Kidney (tissue), 14 donors: ENCODE data around the gene PRKAG2. TPM values are rescaled to one million over a fixed set of nuclear protein-coding genes. Genes with fewer than 3 reads are reported as not detected.

Source experiments
- DNase-seq, 5 donors: peaks; one replicate each; pipeline ENCODE4 v3.0.0-alpha.2; 2013 to 2020
- FAIRE-seq: peaks from 2 replicates; lab custom pipeline; 2012; peaks lifted over from hg19 to GRCh38; lab: Jason Lieb, UNC
- H3K27ac ChIP-seq, 2 donors: one replicate each; pipeline ENCODE4 v1.7.0; 2013; ENCODE audit warnings: low read depth in 2 of 2, low read length in 2 of 2, inconsistent platforms in 1 of 2
- H3K27me3 ChIP-seq: one replicate; pipeline ENCODE4 v1.7.1; 2013; ENCODE audit warnings: low read length, inconsistent platforms; ENCODE audit not compliant: control insufficient read depth, insufficient read depth
- H3K36me3 ChIP-seq, 3 donors: one replicate each; pipeline versions ENCODE4 v1.7.0 to v1.7.1; 2013; ENCODE audit warnings: low read length in 3 of 3, control low read depth in 1 of 3, inconsistent platforms in 1 of 3; ENCODE audit not compliant: insufficient read depth in 3 of 3, control insufficient read depth in 2 of 3
- H3K4me1 ChIP-seq, 3 donors: one replicate each; pipeline versions ENCODE4 v1.7.0 to v1.7.1; 2013; ENCODE audit warnings: low read length in 3 of 3, inconsistent platforms in 1 of 3, low read depth in 1 of 3; ENCODE audit not compliant: control insufficient read depth in 2 of 3, insufficient read depth in 2 of 3
- H3K4me3 ChIP-seq, 3 donors: one replicate each; pipeline versions ENCODE4 v1.7.0 to v1.8.1; 2013; ENCODE audit warnings: low read length in 3 of 3, control low read depth in 1 of 3, inconsistent platforms in 1 of 3
- H3K9ac ChIP-seq, 3 donors: one replicate each; pipeline versions ENCODE4 v1.7.0 to v1.7.1; 2013; ENCODE audit warnings: low read length in 3 of 3, control low read depth in 1 of 3, inconsistent platforms in 1 of 3
- H3K9me3 ChIP-seq, 3 donors: one replicate each; pipeline versions ENCODE4 v1.7.0 to v1.7.1; 2013; ENCODE audit warnings: low read length in 3 of 3, control low read depth in 1 of 3, inconsistent platforms in 1 of 3; ENCODE audit not compliant: control insufficient read depth in 2 of 3, insufficient read depth in 1 of 3
- CTCF ChIP-seq: IDR thresholded peaks from 3 replicates; pipeline ENCODE4 v1.5.1; 2012; ENCODE audit warnings: mild to moderate bottlenecking, moderate library complexity, borderline replicate concordance; ENCODE audit not compliant: insufficient read depth; ENCODE audit errors: extremely low read depth
- intact Hi-C: fragments of 100-400 bp; cut with DNase I; formaldehyde crosslinking; loops from one replicate; pipeline ENCODE4 v1.11.1; 2022
- polyA plus RNA-seq: library from polyadenylated mRNA; stranded (reverse); fragments of 350-450 nt; fragmentation: Illumina TruSeq; extraction: RNeasy Lipid Tissue Mini Kit (QIAGEN cat#74804); gene quantifications from one replicate; pipeline ENCODE4 v1.2.3, GENCODE V29; 2014; ENCODE audit warnings: low read depth, low replicate concordance; ENCODE audit not compliant: insufficient read depth
- total RNA-seq: library from RNA; stranded (reverse); fragmentation: NEBNext Ultra II Directional; extraction: Animal tissue kit (Norgen Biotek cat#: 25700); gene quantifications from one replicate; pipeline ENCODE4 v1.2.1, GENCODE V29; 2021
- donor health status: control.
- donor health status: control.
- donor health status: control.
- donor health status: control.
- donor health status: control.
- donor health status: DM: yes; HTN: yes; CAD: no.
- donor health status: Normal renal cell carcinoma (clear cell type).

The PRKAG2 gene
- total and polyA plus RNA-seq, 2 donors from 2014 or later: 40.7 to 40.9 TPM

GRCh38 chr7:151833691-151834090, 43.2 kb downstream of the PRKAG2 start:
- H3K9me3 ChIP-seq: no peaks in the 10 kb centered on the region
- TF ChIP-seq CTCF: no peak
- H3K9ac ChIP-seq: no peak overlapping the region
- no peaks in the 10 kb centered on the region for H3K27me3 ChIP-seq
- DNase-seq (no peak), FAIRE-seq (no peak)
- no peak overlapping the region for H3K27ac ChIP-seq
- H3K4me3 ChIP-seq: no peak overlapping the region
- intact Hi-C loops: no loop called here
- H3K4me1 ChIP-seq: peaks cover 0 to 3% (median 0%) of the 10 kb centered on the region in 3 donors
- H3K36me3 ChIP-seq: no peaks in the 10 kb centered on the region

- peak in 1 of 5 donors; percentile 40 for DNase-seq
Measured at GRCh38 chr7:151833213-151833651, 43.7 kb downstream of the PRKAG2 start.

GRCh38 chr7:151832656-151833055, 44.3 kb downstream of the PRKAG2 start:
- TF ChIP-seq CTCF: no peak
- Histone ChIP-seq H3K27me3 (no peaks in the 10 kb centered on the region), H3K9ac (no peak overlapping the region), H3K27ac (no peak overlapping the region), H3K4me1 (no peaks in the 10 kb centered on the region), H3K36me3 (no peaks in the 10 kb centered on the region), H3K9me3 (no peaks in the 10 kb centered on the region), H3K4me3 (no peak overlapping the region)
- DNase-seq (peak in 1 of 5 donors; percentile 24), FAIRE-seq (no peak)
- intact Hi-C loops: no loop called here

More at GRCh38 chr7:151833213-151833651, 43.7 kb downstream of the PRKAG2 start:
- H3K9ac ChIP-seq: no peak overlapping the region
- TF ChIP-seq CTCF: no peak
- no peak for FAIRE-seq
- H3K4me3 ChIP-seq: no peak overlapping the region
- peaks cover 0 to 3% (median 0%) of the 10 kb centered on the region in 3 donors for H3K4me1 ChIP-seq
- no peaks in the 10 kb centered on the region for H3K27me3 ChIP-seq
- no peaks in the 10 kb centered on the region for H3K36me3 ChIP-seq
- H3K9me3 ChIP-seq: no peaks in the 10 kb centered on the region
- intact Hi-C loops: no loop called here
- H3K27ac ChIP-seq: no peak overlapping the region

GRCh38 chr7:151832138-151832537, 44.8 kb downstream of the PRKAG2 start:
- no peak for TF ChIP-seq CTCF
- no peaks in the 10 kb centered on the region for H3K27me3 ChIP-seq
- DNase-seq: no peak
- intact Hi-C loops: no loop called here
- no peaks in the 10 kb centered on the region for H3K36me3 ChIP-seq
- FAIRE-seq: no peak
- no peaks in the 10 kb centered on the region for H3K4me1 ChIP-seq
- no peak overlapping the region for H3K9ac ChIP-seq
- no peaks in the 10 kb centered on the region for H3K9me3 ChIP-seq
- no peak overlapping the region for H3K4me3 ChIP-seq
- H3K27ac ChIP-seq: no peak overlapping the region
